AG10803 (cell line): ENCODE data around the gene CCDC68.
"Not testable (repeated sequence)": the region's sequence is repeated elsewhere in the genome, so short reads cannot be mapped to it uniquely, and the experiment has no call there.

Experiments used
- DNase-seq: peaks from one replicate; pipeline ENCODE4 v3.0.0; 2010; ENCODE audit warnings: low read depth
- H3K4me3 ChIP-seq: 2 replicates; pipeline ENCODE4 v1.5.1; 2011; ENCODE audit warnings: mild to moderate bottlenecking, low read length, control low read depth
- TF ChIP-seq, protein P1 (sequence below): conservative IDR thresholded peaks from 2 replicates; pipeline ENCODE4 v1.5.1; 2011; ENCODE audit warnings: mild to moderate bottlenecking, low read length, control low read depth, inconsistent platforms

The CCDC68 gene

DNA sequence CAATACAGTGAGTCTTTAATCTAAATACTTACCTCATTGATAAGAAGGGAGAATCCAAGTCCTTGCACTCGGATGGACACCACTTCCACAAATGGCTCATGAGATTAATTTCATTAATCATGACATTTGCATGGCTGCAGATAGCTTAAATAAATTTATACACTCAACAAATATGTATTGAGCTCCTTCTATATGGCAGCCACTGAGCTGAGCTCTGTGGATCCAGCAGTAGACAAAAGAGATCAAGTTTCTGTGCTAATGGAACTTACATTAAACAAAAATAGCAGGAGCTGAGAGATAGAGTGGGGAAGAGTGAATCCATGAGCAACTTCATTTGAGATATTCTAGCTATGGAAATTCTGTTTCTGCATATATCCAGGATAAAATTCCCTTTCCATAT lies 86.6 kb downstream of the CCDC68 start:
- TF ChIP-seq, protein P1, sequence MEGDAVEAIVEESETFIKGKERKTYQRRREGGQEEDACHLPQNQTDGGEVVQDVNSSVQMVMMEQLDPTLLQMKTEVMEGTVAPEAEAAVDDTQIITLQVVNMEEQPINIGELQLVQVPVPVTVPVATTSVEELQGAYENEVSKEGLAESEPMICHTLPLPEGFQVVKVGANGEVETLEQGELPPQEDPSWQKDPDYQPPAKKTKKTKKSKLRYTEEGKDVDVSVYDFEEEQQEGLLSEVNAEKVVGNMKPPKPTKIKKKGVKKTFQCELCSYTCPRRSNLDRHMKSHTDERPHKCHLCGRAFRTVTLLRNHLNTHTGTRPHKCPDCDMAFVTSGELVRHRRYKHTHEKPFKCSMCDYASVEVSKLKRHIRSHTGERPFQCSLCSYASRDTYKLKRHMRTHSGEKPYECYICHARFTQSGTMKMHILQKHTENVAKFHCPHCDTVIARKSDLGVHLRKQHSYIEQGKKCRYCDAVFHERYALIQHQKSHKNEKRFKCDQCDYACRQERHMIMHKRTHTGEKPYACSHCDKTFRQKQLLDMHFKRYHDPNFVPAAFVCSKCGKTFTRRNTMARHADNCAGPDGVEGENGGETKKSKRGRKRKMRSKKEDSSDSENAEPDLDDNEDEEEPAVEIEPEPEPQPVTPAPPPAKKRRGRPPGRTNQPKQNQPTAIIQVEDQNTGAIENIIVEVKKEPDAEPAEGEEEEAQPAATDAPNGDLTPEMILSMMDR = no peak
- H3K4me3 ChIP-seq = no peak overlapping the region
- DNase-seq = no peak

DNA sequence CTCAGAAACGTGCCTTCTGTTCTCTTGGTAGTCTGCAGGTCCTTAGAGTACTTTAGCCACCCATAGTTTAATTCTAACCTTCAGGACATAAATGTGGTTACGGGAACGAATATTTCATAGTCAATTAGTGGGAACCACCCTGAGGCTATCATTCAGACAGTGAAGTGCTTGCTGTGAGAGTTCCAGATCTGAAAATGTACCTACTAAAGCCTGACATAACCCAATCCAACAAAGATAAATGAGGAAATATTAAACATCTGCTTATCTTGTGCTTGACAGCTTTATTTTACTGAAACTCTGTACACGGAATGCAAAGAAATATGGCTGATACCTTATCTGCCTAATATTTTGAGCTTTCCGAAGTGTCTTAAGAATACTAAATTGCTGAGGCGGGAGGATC lies 88.0 kb downstream of the CCDC68 start:
- TF ChIP-seq, protein P1 = no peak
- no peak for DNase-seq
- H3K4me3 ChIP-seq = no peak overlapping the region

- no peak for DNase-seq
- no peak overlapping the region for H3K4me3 ChIP-seq
- TF ChIP-seq, protein P1 = no peak
These were observed 92.1 kb downstream of the CCDC68 start for GRCh38 chr18:54867131-54867530.

DNA sequence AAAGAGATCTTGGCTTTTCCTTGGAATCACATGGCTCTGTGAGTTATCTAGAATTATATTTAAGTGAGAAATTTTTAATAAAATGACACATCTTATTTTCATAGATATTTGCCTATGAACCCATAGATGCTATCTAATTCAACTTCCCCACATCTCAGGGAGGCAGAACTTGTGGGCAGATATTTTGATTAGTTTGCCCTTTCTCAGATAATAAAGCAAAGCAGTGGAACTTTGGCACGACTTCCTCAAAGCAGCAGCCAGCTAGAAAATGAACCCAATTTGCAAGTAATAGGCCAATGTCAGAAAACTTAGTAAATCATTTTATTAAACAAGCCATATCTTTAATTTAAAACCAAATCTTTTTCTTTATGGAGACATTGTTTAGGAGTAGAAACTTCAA lies 98.3 kb downstream of the CCDC68 start:
- no peak for DNase-seq
- TF ChIP-seq, protein P1 = no peak
- H3K4me3 ChIP-seq = no peak overlapping the region

GRCh38 chr18:54859667-54860421 lies 99.4 kb downstream of the CCDC68 start:
- no peak overlapping the region for H3K4me3 ChIP-seq
- TF ChIP-seq, protein P1 = no peak
- no peak for DNase-seq

- DNase-seq = no peak
- no peak overlapping the region for H3K4me3 ChIP-seq
- TF ChIP-seq, protein P1 = no peak
These were observed 101.8 kb downstream of the CCDC68 start for GRCh38 chr18:54857499-54857898.

DNA sequence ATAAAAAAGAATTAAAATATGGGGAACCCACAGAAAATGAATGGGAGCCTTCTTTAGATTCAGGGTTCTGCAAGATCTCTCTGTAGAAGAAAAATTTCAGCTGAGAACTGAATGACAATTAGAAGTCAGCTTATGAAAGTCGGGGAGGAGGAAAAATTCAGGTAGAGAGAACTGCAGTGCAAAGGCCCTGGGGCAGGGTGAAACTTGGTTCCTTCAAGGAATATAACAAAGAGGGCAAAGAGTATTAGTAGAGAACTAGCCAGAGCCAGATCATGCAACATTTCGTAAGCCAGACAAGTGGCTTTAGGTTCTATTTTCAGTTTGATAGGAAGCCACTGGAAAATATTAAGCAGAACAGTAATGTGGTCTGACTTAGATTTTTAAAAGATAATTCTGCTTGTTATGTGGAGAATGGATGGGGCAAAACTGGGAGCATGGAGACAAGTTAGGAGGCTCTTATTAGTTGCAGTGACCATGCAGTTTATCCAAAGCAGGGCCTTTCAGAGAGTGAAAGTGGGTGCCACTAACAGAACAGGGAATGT lies 103.1 kb downstream of the CCDC68 start:
- H3K4me3 ChIP-seq = no peak overlapping the region
- TF ChIP-seq, protein P1 = no peak
- DNase-seq = no peak

GRCh38 chr18:54855050-54855449 lies 104.2 kb downstream of the CCDC68 start:
- not testable (repeated sequence) for H3K4me3 ChIP-seq, DNase-seq
